ENCODE data around the gene NUCB2.

GRCh38 chr11:17291710-17292109, 15.2 kb downstream of the NUCB2 start:
- TF ChIP-seq CTCF (IDR thresholded peaks at IDR 0.05): no peak
- no peak for TF ChIP-seq POLR2A (IDR thresholded peaks at IDR 0.05)
- TF ChIP-seq POLR2AphosphoS5 (IDR thresholded peaks at IDR 0.05): no peak
